HepG2 (cell line): ENCODE measurements around the gene CMTM4. TPM values are rescaled to one million over a fixed set of nuclear protein-coding genes. Genes with fewer than 3 reads are reported as not detected.

Experiments used
- ATAC-seq: fragments of 200-7000 bp; cut with Tn5 transposase; 3 replicates; pipeline ENCODE4 v1.9.1; 2020; ENCODE audit warnings: mild to moderate bottlenecking, moderate library complexity
- BruUV-seq: library from RNA; stranded (reverse); fragments of 400-500 nt; replicated peaks from 2 replicates; lab custom pipeline; 2021; lab: Mats Ljungman, UMichigan
- CTCF ChIA-PET: fragments of 300-600 bp; formaldehyde crosslinking; extraction: SDS; loops from one replicate; lab custom pipeline; 2021; ENCODE audit warnings: low total read pairs, inconsistent platforms, low intra/inter-chr PET ratio; lab: Yijun Ruan, JAX
- POLR2A ChIA-PET: fragments of 350-600 bp; sonication (Branson Sonifier 250); formaldehyde crosslinking; loops from one replicate; lab custom pipeline; 2020; ENCODE audit warnings: antibody characterized with exemption, inconsistent platforms; lab: Yijun Ruan, JAX
- DNase-seq: peaks from one replicate; pipeline ENCODE4 v3.0.0-alpha.2; 2015; ENCODE audit warnings: low spot score
- FAIRE-seq: peaks from 3 replicates; lab custom pipeline; 2011; peaks lifted over from hg19 to GRCh38; lab: Jason Lieb, UNC
- H2AFZ ChIP-seq: one replicate; pipeline ENCODE4 v1.6.1; 2011; ENCODE audit warnings: low read length, inconsistent platforms
- H3K27ac ChIP-seq: fragments of 300-600 bp; 3 replicates; pipeline ENCODE4 v1.8.0; 2011; ENCODE audit warnings: mixed run types, mild to moderate bottlenecking, mixed read lengths, low read length, inconsistent platforms; ENCODE audit not compliant: insufficient read depth; ENCODE audit errors: extremely low read length
- H3K27me3 ChIP-seq, 2 experiments: fragments of 200-600 bp in 1 of 2; 2 replicates in 1 of 2; 3 replicates in 1 of 2; pipeline versions ENCODE4 v1.6.0 to v1.8.0; 2011; ENCODE audit warnings: low read length in 2 of 2, mild to moderate bottlenecking in 2 of 2, moderate library complexity in 2 of 2, inconsistent platforms in 1 of 2; ENCODE audit not compliant: insufficient read depth in 2 of 2, control insufficient read depth in 1 of 2
- H3K36me3 ChIP-seq, 2 experiments: fragments of 200-600 bp in 1 of 2; replicated peaks in 1 of 2; 2 replicates in 1 of 2; 3 replicates in 1 of 2; pipeline versions ENCODE4 v1.5.1 to v1.8.0; 2011; ENCODE audit warnings: low read length in 2 of 2, inconsistent platforms in 1 of 2; ENCODE audit not compliant: insufficient read depth in 2 of 2, control insufficient read depth in 1 of 2
- H3K4me1 ChIP-seq: 2 replicates; pipeline ENCODE4 v1.5.1; 2012; ENCODE audit warnings: low read length, inconsistent platforms; ENCODE audit not compliant: insufficient read depth
- H3K4me2 ChIP-seq: 2 replicates; pipeline ENCODE4 v1.6.0; 2011; ENCODE audit warnings: low read depth, low read length, inconsistent platforms
- H3K4me3 ChIP-seq, 3 experiments: fragments of 200-600 bp in 1 of 3; sonication (generic), shearing (Covaris generic) in 1 of 3; replicated peaks in 1 of 3; 2 replicates each; pipeline ENCODE4 v1.5.1; 2011 to 2016; ENCODE audit warnings: low read length in 3 of 3, inconsistent platforms in 2 of 3, low read depth in 2 of 3, mild to moderate bottlenecking in 2 of 3, control low read depth in 1 of 3, mixed read lengths in 1 of 3; ENCODE audit not compliant: insufficient read depth in 1 of 3
- H3K79me2 ChIP-seq: one replicate; pipeline ENCODE4 v1.6.1; 2011; ENCODE audit warnings: low read length, inconsistent platforms; ENCODE audit not compliant: insufficient read depth
- H3K9ac ChIP-seq: 2 replicates; pipeline ENCODE4 v1.6.0; 2011; ENCODE audit warnings: mild to moderate bottlenecking, low read depth, low read length, inconsistent platforms; ENCODE audit not compliant: insufficient read depth
- H3K9me3 ChIP-seq: 2 replicates; pipeline ENCODE4 v1.5.1; 2012; ENCODE audit warnings: mild to moderate bottlenecking, low read length
- H4K20me1 ChIP-seq: 2 replicates; pipeline ENCODE4 v1.6.0; 2011; ENCODE audit warnings: inconsistent platforms, mild to moderate bottlenecking, low read length, moderate library complexity; ENCODE audit not compliant: insufficient read depth
- ARID3A ChIP-seq: IDR thresholded peaks from 2 replicates; pipeline ENCODE4 v1.6.1; 2012; ENCODE audit warnings: low read depth, low read length, improper control_type of control experiment
- RAD51 ChIP-seq: fragments of 450-650 bp; IDR thresholded peaks from 2 replicates; pipeline ENCODE4 v1.6.1; 2016; ENCODE audit warnings: borderline replicate concordance
- ZNF598 ChIP-seq: sonication (generic); formaldehyde crosslinking; IDR thresholded peaks from 2 replicates; pipeline ENCODE4 v1.5.1; 2020; ENCODE audit warnings: mild to moderate bottlenecking, missing genetic modification reagents, borderline replicate concordance
- ZNF850 ChIP-seq: sonication (generic); formaldehyde crosslinking; conservative IDR thresholded peaks from 2 replicates; pipeline ENCODE4 v1.9.0; 2021; ENCODE audit warnings: mild to moderate bottlenecking, missing genetic modification reagents
- WGBS: methylation state at CpG from one replicate; pipeline ENCODE4 v1.1.6; 2017; ENCODE audit warnings: low lambda C conversion rate; 5-methylcytosine and 5-hydroxymethylcytosine counted together
- in situ Hi-C: cut with HindIII; loops from 2 replicates; pipeline ENCODE4 v1.10.0; 2017; ENCODE audit warnings: low pct_unique_long_range_greater_than_20kb; ENCODE audit not compliant: extremely low pct_ligation_motif_present
- intact Hi-C: fragments of 100-400 bp; cut with micrococcal nuclease; formaldehyde crosslinking; loops from one replicate; pipeline ENCODE4 v1.10.0; 2022; ENCODE audit not compliant: unreplicated experiment
- polyA plus RNA-seq, 8 experiments: library from polyadenylated mRNA; depleted of rRNA in 3 of 8; stranded (reverse) in 7 of 8; unstranded in 1 of 8; fragments of >200 nt; fragmentation: Illumina TruSeq in 4 of 8; extraction: Trizol in 4 of 8; gene quantifications; 2 replicates each; pipeline versions ENCODE4 v1.2.1 to v1.2.3, GENCODE V29; 2011 to 2016; ENCODE audit warnings: low read depth in 4 of 8, missing spikeins in 1 of 8, mixed read lengths in 1 of 8; ENCODE audit not compliant: insufficient read depth in 1 of 8
- total RNA-seq, 5 experiments: library from RNA; depleted of rRNA; stranded (reverse); fragments of >200 nt; fragmentation: Illumina TruSeq; extraction: Trizol; gene quantifications; 2 replicates each; pipeline ENCODE4 v1.2.3, GENCODE V29; 2016; ENCODE audit warnings: low read depth in 1 of 5

The CMTM4 gene
- total and polyA plus RNA-seq, 2 of the 13 experiments (the other 11 are each of a cell fraction or from before 2014, with no cell fraction given): 32.0 to 36.3 TPM

- WGBS: 88% methylated on average over 2 of the region's 2 CpGs
- peaks cover 0 to 4% of the 10 kb centered on the region in 2 experiments; a peak in 2 of 5 replicates for H3K36me3 ChIP-seq
- in situ Hi-C loops (no loop called here), intact Hi-C loops (no loop called here)
- peaks cover 9% of the 10 kb centered on the region for H3K4me1 ChIP-seq
- ATAC-seq: peak; percentile 55
- H3K9ac ChIP-seq: no peak overlapping the region
- peak; percentile 40 for FAIRE-seq
- BruUV-seq: no TSS peak
- CTCF ChIA-PET: no interaction called here
- H3K4me3 ChIP-seq: no peak overlapping the region
- H3K9me3 ChIP-seq: no peaks in the 10 kb centered on the region
- H4K20me1 ChIP-seq: no peaks in the 10 kb centered on the region; the same call in 1 of the 2 replicates
- H3K27me3 ChIP-seq: no peaks in the 10 kb centered on the region
- peak overlapping the region; percentile 0 for H3K27ac ChIP-seq
- H3K4me2 ChIP-seq: no peak overlapping the region
- H3K79me2 ChIP-seq: no peaks in the 10 kb centered on the region
- no peak for DNase-seq
- TF ChIP-seq ZNF850 (CRISPR knock-in tag) (no peak), ARID3A (peak; percentile 41; the same call in 1 of the 2 replicates)
- no peak overlapping the region for H2AFZ ChIP-seq
- POLR2A ChIA-PET: interaction anchor here (0.8 kb wide), 1 partner anchor 126 kb away, joined by 3 read pairs; the partner anchor contains the start of gene CKLF
Observed at GRCh38 chr16:66678337-66678736, 18.2 kb downstream of the CMTM4 start.

DNA sequence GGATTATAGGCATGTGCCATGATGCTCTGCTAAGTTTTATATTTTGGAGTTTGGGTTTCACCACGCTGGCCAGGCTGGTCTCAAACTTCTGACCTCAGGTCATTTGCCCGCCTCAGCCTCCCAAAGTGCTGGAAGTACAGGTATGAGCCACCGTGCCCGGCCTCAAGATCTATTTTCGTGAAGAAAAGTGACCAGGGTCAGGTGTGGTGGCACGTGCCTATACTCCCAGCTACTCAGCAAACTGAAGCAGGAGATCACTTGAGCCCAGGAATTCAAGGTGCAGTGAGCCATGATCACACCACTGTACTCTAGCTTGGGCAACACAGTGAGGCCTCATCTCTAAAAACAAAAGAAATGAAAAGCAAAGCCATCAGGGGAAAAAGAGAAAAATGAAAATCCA is 18.7 kb downstream of the CMTM4 start:
- no peak overlapping the region for H3K4me2 ChIP-seq
- ChIA-PET CTCF (no interaction called here), POLR2A (no interaction called here)
- ATAC-seq (peak; percentile 25; the same call in 1 of the 3 replicates), FAIRE-seq (no peak)
- in situ Hi-C loops: no loop called here
- no peaks in the 10 kb centered on the region for H3K79me2 ChIP-seq
- intact Hi-C loops: no loop called here
- H3K4me3 ChIP-seq: no peak overlapping the region
- no peaks in the 10 kb centered on the region for H3K9me3 ChIP-seq
- peaks cover 9% of the 10 kb centered on the region for H3K4me1 ChIP-seq
- H3K9ac ChIP-seq: no peak overlapping the region
- TF ChIP-seq ZNF598 (CRISPR knock-in tag) (no peak), RAD51 (no peak)
- TF ChIP-seq, all 625 proteins: peak for 0
- no TSS peak for BruUV-seq
- Histone ChIP-seq H3K36me3 (peaks cover 0 to 4% of the 10 kb centered on the region in 2 experiments; a peak in 2 of 5 replicates), H2AFZ (no peak overlapping the region), H4K20me1 (no peaks in the 10 kb centered on the region; the same call in 1 of the 2 replicates), H3K27me3 (no peaks in the 10 kb centered on the region), H3K27ac (peak overlapping the region; percentile 0)
- no peak for DNase-seq
- whole genome bisulfite sequencing: 97% methylated on average over 6 of the region's 6 CpGs
